ENCODE measurements around the gene DNM2.

DNM2 gene

GRCh38 chr19:10748927-10749434 lies 31.1 kb downstream of the DNM2 start:
- Histone ChIP-seq H3K36me3 (ENCODE audit: control insufficient read depth in 1 of 2, insufficient read depth in 2 of 2, low read length in 2 of 2) (peaks cover 0 to 1% of the 10 kb centered on the region in 2 experiments), H3K79me1 (ENCODE audit: low read length) (peaks cover 2% of the 10 kb centered on the region), H2AFZ (ENCODE audit: insufficient read depth, low read length, poor library complexity) (no peak overlapping the region), H3K18ac (ENCODE audit: low read length) (peak overlapping the region; percentile 3), H4K91ac (ENCODE audit: low read depth, low read length) (peak overlapping the region; percentile 67), H2BK12ac (ENCODE audit: low read length) (peak overlapping the region; percentile 6), H3K27me3 (ENCODE audit: insufficient read depth, low read length) (no peaks in the 10 kb centered on the region), H2AK5ac (ENCODE audit: low read length) (no peak overlapping the region), H3K9me3 (ENCODE audit: insufficient read depth, low read depth, low read length) (peaks cover 1% of the 10 kb centered on the region), H3K14ac (ENCODE audit: low read length) (peak overlapping the region; percentile 5), H3K4me2 (ENCODE audit: low read length) (no peak overlapping the region), H3K9ac (ENCODE audit: low read length) (no peak overlapping the region), H2BK120ac (ENCODE audit: insufficient read depth, low read length, poor library complexity) (no peak overlapping the region), H3K4me3 (ENCODE audit: low read depth, low read length) (no peak overlapping the region), H3K23ac (ENCODE audit: low read length) (no peak overlapping the region), H4K12ac (ENCODE audit: low read depth, low read length) (no peak overlapping the region), H3K4ac (ENCODE audit: low read depth, low read length) (peak overlapping the region; percentile 60), H3K79me2 (ENCODE audit: control insufficient read depth, insufficient read depth, low read length, poor library complexity) (peaks cover 25% of the 10 kb centered on the region), H2BK5ac (ENCODE audit: low read depth, low read length, poor library complexity) (peak overlapping the region; percentile 25), H3K4me1 (ENCODE audit: control insufficient read depth in 1 of 2, insufficient read depth in 2 of 2, low read length in 2 of 2) (peaks cover 41% of the 10 kb centered on the region in 2 experiments), H3K27ac (ENCODE audit: low read depth, low read length) (peak overlapping the region; percentile 36), H4K8ac (ENCODE audit: low read depth, low read length) (peak overlapping the region; percentile 3)
- WGBS (ENCODE audit: extremely low coverage, insufficient coverage, insufficient read length), result no CpG with 5 or more reads among the region's 10 CpGs
- peak; percentile 91 to 92 for DNase-seq

GRCh38 chr19:10749435-10750384 lies 31.8 kb downstream of the DNM2 start:
- no peak overlapping the region for H2AFZ ChIP-seq (ENCODE audit: insufficient read depth, low read length, poor library complexity)
- peak overlapping the region; percentile 14 for H4K8ac ChIP-seq (ENCODE audit: low read depth, low read length)
- peak overlapping the region; percentile 60 for H3K4ac ChIP-seq (ENCODE audit: low read depth, low read length)
- peak overlapping the region; percentile 53 for H4K91ac ChIP-seq (ENCODE audit: low read depth, low read length)
- H4K12ac ChIP-seq (ENCODE audit: low read depth, low read length), result no peak overlapping the region
- no peak overlapping the region for H3K14ac ChIP-seq (ENCODE audit: low read length)
- DNase-seq, result peak; percentile 35 to 41
- H3K4me3 ChIP-seq (ENCODE audit: low read depth, low read length), result no peak overlapping the region
- no peak overlapping the region for H2BK12ac ChIP-seq (ENCODE audit: low read length)
- H3K9ac ChIP-seq (ENCODE audit: low read length), result no peak overlapping the region
- no peak overlapping the region for H2AK5ac ChIP-seq (ENCODE audit: low read length)
- H3K36me3 ChIP-seq (ENCODE audit: control insufficient read depth in 1 of 2, insufficient read depth in 2 of 2, low read length in 2 of 2), result peaks cover 0 to 1% of the 10 kb centered on the region in 2 experiments
- H3K27ac ChIP-seq (ENCODE audit: low read depth, low read length), result peak overlapping the region; percentile 36
- H3K79me2 ChIP-seq (ENCODE audit: control insufficient read depth, insufficient read depth, low read length, poor library complexity), result peaks cover 21% of the 10 kb centered on the region
- no CpG with 5 or more reads among the region's 13 CpGs for WGBS (ENCODE audit: extremely low coverage, insufficient coverage, insufficient read length)
- H3K4me2 ChIP-seq (ENCODE audit: low read length), result no peak overlapping the region
- H2BK120ac ChIP-seq (ENCODE audit: insufficient read depth, low read length, poor library complexity), result peak overlapping the region; percentile 0
- no peaks in the 10 kb centered on the region for H3K27me3 ChIP-seq (ENCODE audit: insufficient read depth, low read length)
- H3K4me1 ChIP-seq (ENCODE audit: control insufficient read depth in 1 of 2, insufficient read depth in 2 of 2, low read length in 2 of 2), result peaks cover 34% of the 10 kb centered on the region in 2 experiments
- H2BK5ac ChIP-seq (ENCODE audit: low read depth, low read length, poor library complexity), result no peak overlapping the region
- H3K79me1 ChIP-seq (ENCODE audit: low read length), result no peaks in the 10 kb centered on the region
- peaks cover 1% of the 10 kb centered on the region for H3K9me3 ChIP-seq (ENCODE audit: insufficient read depth, low read depth, low read length)
- no peak overlapping the region for H3K23ac ChIP-seq (ENCODE audit: low read length)
- peak overlapping the region; percentile 65 for H3K18ac ChIP-seq (ENCODE audit: low read length)

GRCh38 chr19:10751109-10751953 lies 33.5 kb downstream of the DNM2 start:
- WGBS (ENCODE audit: extremely low coverage, insufficient coverage, insufficient read length), result no CpG with 5 or more reads among the region's 21 CpGs
- H3K36me3 ChIP-seq (ENCODE audit: control insufficient read depth in 1 of 2, insufficient read depth in 2 of 2, low read length in 2 of 2), result peaks cover 0 to 1% of the 10 kb centered on the region in 2 experiments
- no peak overlapping the region for H3K9ac ChIP-seq (ENCODE audit: low read length)

GRCh38 chr19:10752237-10752912 lies 34.5 kb downstream of the DNM2 start:
- WGBS (ENCODE audit: extremely low coverage, insufficient coverage, insufficient read length), result no CpG with 5 or more reads among the region's 8 CpGs
- no peak overlapping the region for H2AK5ac ChIP-seq (ENCODE audit: low read length)

More at GRCh38 chr19:10751109-10751953, 33.5 kb downstream of the DNM2 start:
- Histone ChIP-seq H3K27me3 (ENCODE audit: insufficient read depth, low read length) (no peaks in the 10 kb centered on the region), H2AK5ac (ENCODE audit: low read length) (no peak overlapping the region), H2BK5ac (ENCODE audit: low read depth, low read length, poor library complexity) (no peak overlapping the region), H3K79me1 (ENCODE audit: low read length) (no peaks in the 10 kb centered on the region), H3K4ac (ENCODE audit: low read depth, low read length) (peak overlapping the region; percentile 72), H2BK12ac (ENCODE audit: low read length) (no peak overlapping the region), H4K91ac (ENCODE audit: low read depth, low read length) (no peak overlapping the region), H3K18ac (ENCODE audit: low read length) (peak overlapping the region; percentile 43), H4K12ac (ENCODE audit: low read depth, low read length) (no peak overlapping the region), H2AFZ (ENCODE audit: insufficient read depth, low read length, poor library complexity) (no peak overlapping the region), H3K79me2 (ENCODE audit: control insufficient read depth, insufficient read depth, low read length, poor library complexity) (peaks cover 15% of the 10 kb centered on the region), H3K4me1 (ENCODE audit: control insufficient read depth in 1 of 2, insufficient read depth in 2 of 2, low read length in 2 of 2) (peaks cover 38 to 47% of the 10 kb centered on the region in 2 experiments), H3K27ac (ENCODE audit: low read depth, low read length) (no peak overlapping the region), H3K4me3 (ENCODE audit: low read depth, low read length) (no peak overlapping the region), H3K23ac (ENCODE audit: low read length) (no peak overlapping the region), H2BK120ac (ENCODE audit: insufficient read depth, low read length, poor library complexity) (no peak overlapping the region), H3K9me3 (ENCODE audit: insufficient read depth, low read depth, low read length) (peaks cover 1% of the 10 kb centered on the region), H3K4me2 (ENCODE audit: low read length) (no peak overlapping the region), H3K14ac (ENCODE audit: low read length) (no peak overlapping the region), H4K8ac (ENCODE audit: low read depth, low read length) (no peak overlapping the region)
- peak in 1 of 2 donors; percentile 43 for DNase-seq

More at GRCh38 chr19:10752237-10752912, 34.5 kb downstream of the DNM2 start:
- Histone ChIP-seq H4K91ac (ENCODE audit: low read depth, low read length) (no peak overlapping the region), H3K79me2 (ENCODE audit: control insufficient read depth, insufficient read depth, low read length, poor library complexity) (peaks cover 12% of the 10 kb centered on the region), H4K8ac (ENCODE audit: low read depth, low read length) (no peak overlapping the region), H2BK5ac (ENCODE audit: low read depth, low read length, poor library complexity) (no peak overlapping the region), H3K4me2 (ENCODE audit: low read length) (no peak overlapping the region), H3K4me3 (ENCODE audit: low read depth, low read length) (no peak overlapping the region), H3K4ac (ENCODE audit: low read depth, low read length) (peak overlapping the region; percentile 3), H3K36me3 (ENCODE audit: control insufficient read depth in 1 of 2, insufficient read depth in 2 of 2, low read length in 2 of 2) (peaks cover 0 to 1% of the 10 kb centered on the region in 2 experiments), H2BK12ac (ENCODE audit: low read length) (no peak overlapping the region), H2AFZ (ENCODE audit: insufficient read depth, low read length, poor library complexity) (no peak overlapping the region), H3K4me1 (ENCODE audit: control insufficient read depth in 1 of 2, insufficient read depth in 2 of 2, low read length in 2 of 2) (peaks cover 37 to 46% of the 10 kb centered on the region in 2 experiments), H3K14ac (ENCODE audit: low read length) (no peak overlapping the region), H2BK120ac (ENCODE audit: insufficient read depth, low read length, poor library complexity) (no peak overlapping the region), H3K27ac (ENCODE audit: low read depth, low read length) (no peak overlapping the region), H3K79me1 (ENCODE audit: low read length) (no peaks in the 10 kb centered on the region), H4K12ac (ENCODE audit: low read depth, low read length) (no peak overlapping the region), H3K23ac (ENCODE audit: low read length) (no peak overlapping the region), H3K27me3 (ENCODE audit: insufficient read depth, low read length) (no peaks in the 10 kb centered on the region), H3K9me3 (ENCODE audit: insufficient read depth, low read depth, low read length) (peaks cover 1% of the 10 kb centered on the region), H3K9ac (ENCODE audit: low read length) (no peak overlapping the region), H3K18ac (ENCODE audit: low read length) (peak overlapping the region; percentile 35)
- DNase-seq, result no peak
